Endothelial cell of umbilical vein (primary cell): ENCODE measurements around the gene MMP1. TPM values are rescaled to one million over a fixed set of nuclear protein-coding genes. Genes with fewer than 3 reads are reported as not detected.

ENCODE experiments used
- BruUV-seq: library from RNA; stranded (reverse); fragments of 400-500 nt; replicated peaks from 2 replicates; lab custom pipeline; 2021; lab: Mats Ljungman, UMichigan
- CTCF ChIA-PET: fragments of 300-600, 350-600 bp; sonication (Branson Sonifier 250); formaldehyde crosslinking; loops from one replicate; lab custom pipeline; 2021; ENCODE audit warnings: antibody characterized with exemption, inconsistent platforms; lab: Charles Lee
- POLR2A ChIA-PET: fragments of 300-600, 350-600 bp; sonication (Branson Sonifier 250); formaldehyde crosslinking; loops from one replicate; lab custom pipeline; 2021; ENCODE audit warnings: antibody characterized with exemption, inconsistent platforms; lab: Charles Lee
- DNase-seq: peaks from one replicate; pipeline ENCODE4 v3.0.0-alpha.2; 2011; ENCODE audit warnings: low read depth, low spot score
- FAIRE-seq: peaks from 2 replicates; lab custom pipeline; 2011; peaks lifted over from hg19 to GRCh38; lab: Jason Lieb, UNC
- H2AFZ ChIP-seq: 2 replicates; pipeline ENCODE4 v1.6.0; 2012; ENCODE audit warnings: low read depth, low read length, control low read depth, inconsistent platforms
- H3K27ac ChIP-seq: 2 replicates; pipeline ENCODE4 v1.5.1; 2011; ENCODE audit warnings: low read depth, mild to moderate bottlenecking, control low read depth, low read length, moderate library complexity; ENCODE audit not compliant: insufficient read depth
- H3K27me3 ChIP-seq, 2 experiments: 2 replicates each; pipeline versions ENCODE4 v1.6.0 to v1.6.1; 2011; ENCODE audit warnings: low read length in 2 of 2, mixed read lengths in 1 of 2; ENCODE audit not compliant: control insufficient read depth in 2 of 2, insufficient read depth in 2 of 2
- H3K36me3 ChIP-seq, 2 experiments: 2 replicates in 1 of 2; 3 replicates in 1 of 2; pipeline ENCODE4 v1.5.1; 2011; ENCODE audit warnings: low read length in 2 of 2, mild to moderate bottlenecking in 1 of 2, moderate library complexity in 1 of 2; ENCODE audit not compliant: control insufficient read depth in 2 of 2, insufficient read depth in 2 of 2; ENCODE audit errors: extremely low read depth in 1 of 2
- H3K4me1 ChIP-seq: 3 replicates; pipeline ENCODE4 v1.5.1; 2011; ENCODE audit warnings: mild to moderate bottlenecking, low read length; ENCODE audit not compliant: control insufficient read depth, insufficient read depth; ENCODE audit errors: extremely low read depth
- H3K4me2 ChIP-seq: 2 replicates; pipeline ENCODE4 v1.6.1; 2011; ENCODE audit warnings: low read length, control low read depth, mixed read lengths; ENCODE audit not compliant: insufficient read depth
- H3K4me3 ChIP-seq, 3 experiments: fragments of 200-600 bp in 1 of 3; sonication (generic), shearing (Covaris generic) in 1 of 3; replicated peaks in 1 of 3; 2 replicates each; pipeline ENCODE4 v1.5.1; 2011 to 2016; ENCODE audit warnings: control low read depth in 3 of 3, low read length in 3 of 3, mild to moderate bottlenecking in 2 of 3, inconsistent platforms in 1 of 3, low read depth in 1 of 3, moderate library complexity in 1 of 3; ENCODE audit not compliant: insufficient read depth in 1 of 3
- H3K79me2 ChIP-seq: 2 replicates; pipeline ENCODE4 v1.6.0; 2012; ENCODE audit warnings: low read length, inconsistent platforms; ENCODE audit not compliant: control insufficient read depth, insufficient read depth
- H3K9ac ChIP-seq: replicated peaks from 2 replicates; pipeline ENCODE3; 2011; ENCODE audit warnings: low read length, control low read depth; ENCODE audit not compliant: insufficient read depth; ENCODE audit errors: extremely low read depth
- H3K9me1 ChIP-seq: replicated peaks from 3 replicates; pipeline ENCODE4 v1.6.0; 2011; ENCODE audit warnings: mild to moderate bottlenecking, low read length; ENCODE audit not compliant: control insufficient read depth, insufficient read depth; ENCODE audit errors: extremely low read depth
- H3K9me3 ChIP-seq: replicated peaks from 2 replicates; pipeline ENCODE4 v1.5.1; 2012; ENCODE audit warnings: low read length, inconsistent platforms; ENCODE audit not compliant: control insufficient read depth, insufficient read depth
- H4K20me1 ChIP-seq: replicated peaks from 2 replicates; pipeline ENCODE3; 2011; ENCODE audit warnings: mild to moderate bottlenecking, low read length; ENCODE audit not compliant: control insufficient read depth, insufficient read depth; ENCODE audit errors: extremely low read depth
- EZH2 ChIP-seq: IDR thresholded peaks from 2 replicates; pipeline ENCODE4 v1.6.1; 2012; ENCODE audit warnings: borderline replicate concordance, low read depth, mild to moderate bottlenecking, moderate library complexity, low read length, inconsistent platforms; ENCODE audit not compliant: severe bottlenecking
- FOS ChIP-seq: IDR thresholded peaks from 2 replicates; pipeline ENCODE4 v1.6.1; 2011; ENCODE audit warnings: mild to moderate bottlenecking, low read length, moderate library complexity, borderline replicate concordance; ENCODE audit not compliant: insufficient read depth
- GATA2 ChIP-seq: IDR thresholded peaks from 2 replicates; pipeline ENCODE4 v1.7.0; 2011; ENCODE audit warnings: low read depth, mild to moderate bottlenecking, moderate library complexity, mixed read lengths, low read length; ENCODE audit not compliant: insufficient read length, insufficient read depth
- JUN ChIP-seq: IDR thresholded peaks from 2 replicates; pipeline ENCODE4 v1.6.1; 2011; ENCODE audit warnings: borderline replicate concordance, low read depth; ENCODE audit not compliant: insufficient read length, insufficient read depth
- MYC ChIP-seq: IDR thresholded peaks from one replicate; pipeline ENCODE4 v1.6.1; 2011; ENCODE audit warnings: mild to moderate bottlenecking, low read depth, low read length
- POLR2A ChIP-seq: IDR thresholded peaks from 2 replicates; pipeline ENCODE4 v1.6.1; 2012; ENCODE audit warnings: low read depth, mild to moderate bottlenecking, control low read depth, low read length
- POLR2AphosphoS5 ChIP-seq: IDR thresholded peaks from 2 replicates; pipeline ENCODE4 v1.6.1; 2012; ENCODE audit warnings: low read depth, mild to moderate bottlenecking, control low read depth, low read length, moderate library complexity; ENCODE audit not compliant: insufficient read depth
- dilution Hi-C: fragments of 300-500 bp; cut with MboI; formaldehyde crosslinking; loops from one replicate; pipeline ENCODE4 v1.15.0; 2019; ENCODE audit warnings: low sequenced_read_pairs; ENCODE audit not compliant: extremely low pct_ligation_motif_present
- intact Hi-C: fragments of 100-400 bp; cut with micrococcal nuclease; formaldehyde crosslinking; loops from one replicate; pipeline ENCODE4 v1.10.0; 2022
- polyA plus RNA-seq, 4 experiments: library from polyadenylated mRNA; depleted of rRNA in 3 of 4; stranded (reverse) in 3 of 4; unstranded in 1 of 4; fragments of >200 nt; gene quantifications; 2 replicates each; pipeline versions ENCODE4 v1.2.1 to v1.2.3, GENCODE V29; 2011 to 2012; ENCODE audit warnings: missing spikeins in 1 of 4
- total RNA-seq: library from RNA; stranded (reverse); gene quantifications from 2 replicates; pipeline ENCODE4 v1.2.3, GENCODE V29; 2021
- TF ChIP-seq, protein P1 (sequence below), 2 donors: IDR thresholded peaks; 1 replicate in 1 of 2; 2 replicates in 1 of 2; pipeline ENCODE4 v1.5.1; 2011; ENCODE audit warnings: low read length in 2 of 2, mild to moderate bottlenecking in 2 of 2, moderate library complexity in 2 of 2, control low read depth in 1 of 2, inconsistent platforms in 1 of 2, low read depth in 1 of 2; ENCODE audit not compliant: insufficient read depth in 1 of 2; ENCODE audit errors: extremely low read depth in 1 of 2
- TF ChIP-seq, protein P2 (sequence below): IDR thresholded peaks from 2 replicates; pipeline ENCODE4 v1.6.1; 2011; ENCODE audit not compliant: insufficient read depth, insufficient read length

The MMP1 gene
- total and polyA plus RNA-seq, 2 donors (not counting 3 experiments of a cell fraction or from before 2014, with no cell fraction given) = 1.4 to 1,694 TPM

DNA sequence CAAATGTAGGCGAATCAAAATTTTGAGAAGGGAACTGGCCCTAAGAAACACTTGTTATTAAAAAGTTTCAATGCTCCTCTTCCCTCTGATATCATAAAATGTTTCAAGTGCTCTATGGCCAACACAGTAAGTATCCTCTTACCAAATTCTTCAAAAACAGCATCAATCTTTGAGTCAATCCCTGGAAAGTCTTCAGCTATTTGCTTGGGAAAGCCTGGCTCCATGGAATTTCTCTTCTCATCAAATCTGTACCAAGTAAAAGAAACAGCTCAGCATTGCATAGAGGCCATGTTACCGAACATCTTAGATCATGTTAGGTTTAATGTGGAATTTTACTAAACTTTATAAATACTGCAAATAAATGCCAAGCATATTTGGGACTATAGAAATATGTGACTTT, 39.2 kb upstream of the MMP1 start:
- FAIRE-seq (no peak), DNase-seq (no peak)
- ChIA-PET POLR2A (interaction anchor here (0.7 kb wide), 1 partner anchor 76 kb away, joined by 4 read pairs; no protein-coding TSS in a partner anchor), CTCF (interaction anchor here (0.8 kb wide), 1 partner anchor 78 kb away, joined by 3 read pairs; no protein-coding TSS in a partner anchor)
- Histone ChIP-seq H3K9me3 (no peaks in the 10 kb centered on the region), H3K9me1 (no peaks in the 10 kb centered on the region), H3K27me3 (peaks cover 7 to 9% of the 10 kb centered on the region in 2 experiments), H3K4me1 (no peaks in the 10 kb centered on the region), H3K4me3 (no peak overlapping the region), H2AFZ (no peak overlapping the region), H3K4me2 (no peak overlapping the region), H3K79me2 (no peaks in the 10 kb centered on the region), H4K20me1 (no peaks in the 10 kb centered on the region), H3K9ac (no peak overlapping the region), H3K36me3 (no peaks in the 10 kb centered on the region), H3K27ac (no peak overlapping the region)
- intact Hi-C loops (no loop called here), dilution Hi-C loops (no loop called here)
- TF ChIP-seq JUN = no peak
- TF ChIP-seq MYC = no peak
- no peak for TF ChIP-seq FOS
- TF ChIP-seq GATA2 = no peak
- TF ChIP-seq POLR2AphosphoS5 = no peak
- TF ChIP-seq EZH2 = no peak
- no peak for TF ChIP-seq POLR2A
- TF ChIP-seq, protein P1, sequence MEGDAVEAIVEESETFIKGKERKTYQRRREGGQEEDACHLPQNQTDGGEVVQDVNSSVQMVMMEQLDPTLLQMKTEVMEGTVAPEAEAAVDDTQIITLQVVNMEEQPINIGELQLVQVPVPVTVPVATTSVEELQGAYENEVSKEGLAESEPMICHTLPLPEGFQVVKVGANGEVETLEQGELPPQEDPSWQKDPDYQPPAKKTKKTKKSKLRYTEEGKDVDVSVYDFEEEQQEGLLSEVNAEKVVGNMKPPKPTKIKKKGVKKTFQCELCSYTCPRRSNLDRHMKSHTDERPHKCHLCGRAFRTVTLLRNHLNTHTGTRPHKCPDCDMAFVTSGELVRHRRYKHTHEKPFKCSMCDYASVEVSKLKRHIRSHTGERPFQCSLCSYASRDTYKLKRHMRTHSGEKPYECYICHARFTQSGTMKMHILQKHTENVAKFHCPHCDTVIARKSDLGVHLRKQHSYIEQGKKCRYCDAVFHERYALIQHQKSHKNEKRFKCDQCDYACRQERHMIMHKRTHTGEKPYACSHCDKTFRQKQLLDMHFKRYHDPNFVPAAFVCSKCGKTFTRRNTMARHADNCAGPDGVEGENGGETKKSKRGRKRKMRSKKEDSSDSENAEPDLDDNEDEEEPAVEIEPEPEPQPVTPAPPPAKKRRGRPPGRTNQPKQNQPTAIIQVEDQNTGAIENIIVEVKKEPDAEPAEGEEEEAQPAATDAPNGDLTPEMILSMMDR (IDR thresholded peaks at IDR 0.05; ENCODE audit: extremely low read depth in 1 of 2, insufficient read depth in 1 of 2, low read depth in 1 of 2, low read length in 2 of 2) = no peak
- TF ChIP-seq, protein P2, sequence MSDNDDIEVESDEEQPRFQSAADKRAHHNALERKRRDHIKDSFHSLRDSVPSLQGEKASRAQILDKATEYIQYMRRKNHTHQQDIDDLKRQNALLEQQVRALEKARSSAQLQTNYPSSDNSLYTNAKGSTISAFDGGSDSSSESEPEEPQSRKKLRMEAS = no peak
- BruUV-seq = no TSS peak
